Measurements from ENCODE around the gene ASB2. TPM values are rescaled to one million over a fixed set of nuclear protein-coding genes. Genes with fewer than 3 reads are reported as not detected.

ASB2 gene
- total RNA-seq: 10 to 100 TPM; 22.1 to 35.8 (median 27.9) TPM

- intact Hi-C loops (cut with DNase I; ENCODE audit: low total_unique reads): no loop called here
- WGBS, 2 donors (ENCODE audit: low coverage in 1 of 2): 25 to 37% methylated on average over 6 to 12 of the region's 12 CpGs
- Histone ChIP-seq H3K9me3 (no peaks in the 10 kb centered on the region), H3K36me3 (no peaks in the 10 kb centered on the region), H3K27ac (peak within 1 kb of the TSS; percentile 76 to 91 (median 85)), H3K4me3 (peak within 1 kb of the TSS; percentile 28 to 43 (median 28)), H3K27me3 (no peaks in the 10 kb centered on the region), H3K4me1 (peaks cover 8 to 29% (median 24%) of the 10 kb centered on the region in 4 donors)
- TF ChIP-seq POLR2AphosphoS5 (IDR thresholded peaks at IDR 0.05): peak; percentile 81 to 89 (median 83)
- TF ChIP-seq POLR2A (IDR thresholded peaks at IDR 0.05): peak; percentile 45
- no peak for TF ChIP-seq EP300 (IDR thresholded peaks at IDR 0.05; ENCODE audit: low read depth)
- TF ChIP-seq CTCF (IDR thresholded peaks at IDR 0.05): no peak
- peak; percentile 41 for DNase-seq
- in situ Hi-C loops (cut with MboI; ENCODE audit: low pct_ligation_motif_present in 1 of 4, low pct_unique_long_range_greater_than_20kb in 1 of 4, low sequenced_read_pairs in 3 of 4): no loop called here
These were observed at the start of gene ASB2 for GRCh38 chr14:93976477-93977057. Gene ASB2 (minus strand): TSS chr14:93976570. CDS start chr14:93964539, 12,031 bp downstream.

GRCh38 chr14:94025720-94026119, 49.4 kb upstream of the ASB2 start:
- TF ChIP-seq CTCF (IDR thresholded peaks at IDR 0.05) (no peak), EP300 (IDR thresholded peaks at IDR 0.05; ENCODE audit: low read depth) (no peak), POLR2A (IDR thresholded peaks at IDR 0.05) (no peak), POLR2AphosphoS5 (IDR thresholded peaks at IDR 0.05) (no peak)
- WGBS, 2 donors (ENCODE audit: low coverage in 1 of 2): 46 to 53% methylated on average over 4 to 6 of the region's 6 CpGs
- DNase-seq: no peak
- Histone ChIP-seq H3K27ac (no peak overlapping the region), H3K9me3 (no peaks in the 10 kb centered on the region), H3K36me3 (no peaks in the 10 kb centered on the region), H3K4me3 (peak overlapping the region in 1 of 4 donors; percentile 79), H3K27me3 (no peaks in the 10 kb centered on the region), H3K4me1 (peaks cover 0 to 21% (median 11%) of the 10 kb centered on the region in 4 donors)
- in situ Hi-C loops (cut with MboI; ENCODE audit: low pct_ligation_motif_present in 1 of 4, low pct_unique_long_range_greater_than_20kb in 1 of 4, low sequenced_read_pairs in 3 of 4) (no loop called here), intact Hi-C loops (cut with DNase I; ENCODE audit: low total_unique reads) (no loop called here)

- no peaks in the 10 kb centered on the region for H3K27me3 ChIP-seq
- DNase-seq: no peak
- H3K4me3 ChIP-seq: no peak overlapping the region
- no peaks in the 10 kb centered on the region for H3K9me3 ChIP-seq
- WGBS, 2 donors (ENCODE audit: low coverage in 1 of 2): 70 to 100% methylated on average over 1 to 2 of the region's 2 CpGs
- no peak overlapping the region for H3K27ac ChIP-seq
- in situ Hi-C loops (cut with MboI; ENCODE audit: low pct_ligation_motif_present in 1 of 4, low pct_unique_long_range_greater_than_20kb in 1 of 4, low sequenced_read_pairs in 3 of 4): no loop called here
- intact Hi-C loops (cut with DNase I; ENCODE audit: low total_unique reads): no loop called here
- TF ChIP-seq POLR2AphosphoS5 (IDR thresholded peaks at IDR 0.05) (no peak), POLR2A (IDR thresholded peaks at IDR 0.05) (no peak), CTCF (IDR thresholded peaks at IDR 0.05) (no peak), EP300 (IDR thresholded peaks at IDR 0.05; ENCODE audit: low read depth) (no peak)
- no peaks in the 10 kb centered on the region for H3K36me3 ChIP-seq
- H3K4me1 ChIP-seq: peaks cover 0 to 21% (median 11%) of the 10 kb centered on the region in 4 donors
These were observed 48.2 kb upstream of the ASB2 start for GRCh38 chr14:94024549-94024948.

- in situ Hi-C loops (cut with MboI; ENCODE audit: low pct_ligation_motif_present in 1 of 4, low pct_unique_long_range_greater_than_20kb in 1 of 4, low sequenced_read_pairs in 3 of 4): no loop called here
- intact Hi-C loops (cut with DNase I; ENCODE audit: low total_unique reads): no loop called here
- no peak for DNase-seq
- no peaks in the 10 kb centered on the region for H3K36me3 ChIP-seq
- no peak overlapping the region for H3K27ac ChIP-seq
- H3K27me3 ChIP-seq: no peaks in the 10 kb centered on the region
- WGBS, 2 donors (ENCODE audit: low coverage in 1 of 2): 67 to 88% methylated on average over 6 to 10 of the region's 10 CpGs
- no peak overlapping the region for H3K4me3 ChIP-seq
- peaks cover 0 to 18% (median 8%) of the 10 kb centered on the region in 4 donors for H3K4me1 ChIP-seq
- TF ChIP-seq POLR2AphosphoS5 (IDR thresholded peaks at IDR 0.05) (no peak), EP300 (IDR thresholded peaks at IDR 0.05; ENCODE audit: low read depth) (no peak), POLR2A (IDR thresholded peaks at IDR 0.05) (no peak), CTCF (IDR thresholded peaks at IDR 0.05) (no peak)
- no peaks in the 10 kb centered on the region for H3K9me3 ChIP-seq
These were observed 46.4 kb upstream of the ASB2 start for GRCh38 chr14:94022532-94023411.
